GM21526 (cell line): Measurements from ENCODE around the gene RLBP1.

Experiments used
- ATAC-seq: cut with Tn5 transposase; IDR thresholded peaks from one replicate; pipeline ENCODE4 v1.9.1; 2021; ENCODE audit warnings: moderate library complexity; ENCODE audit not compliant: unreplicated experiment, low FRiP score

Gene RLBP1

DNA sequence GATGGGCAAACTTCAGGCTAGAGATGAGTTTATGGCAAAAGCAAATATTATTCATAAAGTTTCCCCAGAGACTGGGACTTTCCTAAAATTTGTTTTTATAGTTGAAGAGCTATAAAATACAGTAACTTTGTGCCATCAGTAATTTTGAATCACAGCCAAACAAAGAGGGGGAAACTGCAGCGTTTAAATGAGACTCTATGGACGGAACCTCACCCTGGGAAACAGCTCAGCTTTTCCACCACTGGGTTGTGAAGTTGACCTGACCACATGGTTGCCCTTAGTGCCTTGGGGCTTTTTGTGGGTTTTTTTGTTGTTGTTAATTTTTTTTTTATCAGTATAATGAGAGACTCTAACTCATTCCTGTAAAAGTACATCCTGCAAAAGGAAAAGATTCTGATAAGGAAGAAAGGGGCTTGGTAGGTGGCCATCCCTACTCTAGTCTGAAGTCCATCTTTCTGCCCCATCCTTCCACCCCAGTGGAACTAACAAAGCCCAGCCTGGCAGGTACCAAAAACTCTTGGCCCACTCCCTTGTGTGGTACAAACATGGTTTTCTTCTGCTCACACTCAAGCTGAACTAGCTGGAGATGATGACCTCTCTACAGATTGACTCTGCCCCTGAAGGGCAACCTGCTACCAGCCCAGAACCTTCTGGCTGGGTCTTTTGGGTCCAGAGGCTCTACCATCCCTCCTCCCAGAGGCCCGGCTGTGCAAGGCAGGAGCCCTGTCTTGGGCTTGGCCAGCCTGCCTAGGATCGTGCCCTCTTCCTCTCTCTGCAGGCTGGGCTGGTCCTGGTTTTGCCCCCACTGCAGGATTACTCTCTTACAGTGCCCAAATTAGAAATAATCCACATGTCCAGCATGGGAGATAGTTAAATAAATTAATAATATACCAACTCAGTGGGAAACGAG is 41.2 kb downstream of the RLBP1 start:
- ATAC-seq = no peak

DNA sequence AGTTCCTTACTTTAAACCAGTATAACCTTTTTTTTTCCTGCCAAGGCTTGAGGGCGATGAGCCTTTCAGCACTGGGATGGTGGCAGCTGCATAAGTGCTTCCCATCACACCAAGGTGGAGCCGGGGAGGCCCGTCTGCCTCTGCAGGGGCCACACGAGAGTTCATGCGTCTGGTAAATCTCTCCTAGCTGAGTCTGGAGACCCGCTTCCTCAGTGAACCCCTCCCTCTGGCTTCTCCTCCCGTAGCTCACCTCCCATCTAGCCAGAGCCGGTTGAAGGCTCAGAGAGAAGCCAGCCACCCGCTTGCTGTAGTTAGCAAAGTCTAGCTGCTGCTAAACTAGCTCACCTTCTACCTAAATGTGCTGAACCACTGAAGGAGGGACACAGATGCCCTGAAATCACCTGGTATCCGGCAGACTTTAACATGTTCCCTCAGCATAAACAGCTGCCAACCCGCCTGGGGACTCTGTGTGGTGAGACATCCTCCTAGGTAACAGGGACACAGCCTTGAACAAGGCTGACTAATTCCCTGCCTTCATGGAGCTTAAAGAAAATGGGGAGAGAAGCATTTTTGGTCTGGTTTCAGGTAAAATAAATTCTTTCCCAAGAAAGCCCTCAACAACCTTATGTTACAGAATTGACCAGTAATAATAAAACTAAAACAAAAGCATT is 42.9 kb downstream of the RLBP1 start:
- no peak for ATAC-seq

DNA sequence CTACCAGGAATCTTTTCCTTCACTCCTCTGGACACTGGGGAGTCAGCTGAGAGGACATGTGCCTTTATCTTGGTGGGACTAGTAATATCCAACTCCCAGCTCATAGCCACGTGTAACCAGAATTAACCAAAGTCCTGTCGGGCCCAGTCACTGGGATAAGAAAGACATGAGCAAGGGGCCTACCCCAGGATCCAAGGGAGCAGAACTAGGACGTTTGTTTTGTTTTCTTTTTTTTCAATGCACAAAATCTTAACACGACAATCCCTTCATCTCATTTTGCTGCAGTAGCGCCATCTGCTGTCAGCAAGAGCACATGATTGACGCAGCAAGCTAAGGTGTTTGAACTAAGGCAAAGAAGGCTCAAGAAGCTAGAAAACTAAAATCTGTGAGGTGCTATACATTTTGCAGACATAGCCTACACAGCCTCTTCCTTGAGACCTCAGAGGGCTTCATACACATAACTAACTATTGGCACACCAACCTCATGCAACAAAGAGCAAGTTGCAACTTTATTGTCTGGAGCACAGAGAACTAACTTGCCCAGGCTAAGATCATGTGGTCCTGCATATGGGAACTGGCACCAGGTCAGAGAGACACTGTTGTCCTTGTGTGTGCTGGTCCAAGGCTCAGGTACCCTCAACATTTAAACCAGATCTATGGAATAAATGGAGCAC is 43.6 kb downstream of the RLBP1 start:
- ATAC-seq = no peak

DNA sequence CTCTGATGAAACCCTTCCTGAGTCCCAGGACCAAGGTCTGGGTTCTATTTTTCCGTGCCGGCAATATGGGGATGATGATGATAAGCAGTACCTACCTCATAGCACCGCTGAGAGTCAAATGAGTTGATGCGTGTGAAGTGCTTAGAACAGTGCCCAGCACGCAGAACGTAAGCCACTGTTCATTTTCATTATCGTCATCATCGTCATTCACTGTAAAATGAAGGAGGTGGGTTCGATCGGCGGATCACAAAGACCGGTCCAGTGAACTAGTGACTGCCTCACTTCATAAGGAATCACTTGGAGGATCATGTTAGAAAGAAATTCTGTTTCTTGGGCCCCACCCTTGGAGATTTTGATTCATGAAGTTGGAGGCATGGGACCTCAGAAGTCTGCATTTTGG is 44.3 kb downstream of the RLBP1 start:
- ATAC-seq = no peak

DNA sequence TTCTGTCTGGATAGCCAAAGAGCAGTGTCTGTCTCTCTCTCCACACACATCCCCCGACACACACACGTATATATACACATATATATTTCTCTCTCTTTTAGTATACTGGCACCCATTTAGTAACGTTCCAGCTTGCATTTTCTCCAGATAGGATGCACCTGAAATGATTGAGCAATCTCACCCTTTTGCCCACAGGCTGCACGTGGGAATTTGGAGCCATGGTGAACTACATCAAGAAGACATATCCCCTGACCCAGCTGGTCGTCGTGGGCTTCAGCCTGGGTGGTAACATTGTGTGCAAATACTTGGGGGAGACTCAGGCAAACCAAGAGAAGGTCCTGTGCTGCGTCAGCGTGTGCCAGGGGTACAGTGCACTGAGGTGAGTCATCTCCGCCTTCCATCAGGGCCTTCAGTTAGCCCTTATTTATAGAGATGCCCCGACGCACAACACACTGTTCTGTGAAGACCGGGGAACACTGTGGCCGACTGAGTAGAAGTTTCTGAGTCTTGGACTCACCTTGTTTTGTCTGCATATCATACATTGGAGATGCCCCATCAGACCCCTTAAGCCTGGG is 45.7 kb downstream of the RLBP1 start:
- ATAC-seq = no peak

DNA sequence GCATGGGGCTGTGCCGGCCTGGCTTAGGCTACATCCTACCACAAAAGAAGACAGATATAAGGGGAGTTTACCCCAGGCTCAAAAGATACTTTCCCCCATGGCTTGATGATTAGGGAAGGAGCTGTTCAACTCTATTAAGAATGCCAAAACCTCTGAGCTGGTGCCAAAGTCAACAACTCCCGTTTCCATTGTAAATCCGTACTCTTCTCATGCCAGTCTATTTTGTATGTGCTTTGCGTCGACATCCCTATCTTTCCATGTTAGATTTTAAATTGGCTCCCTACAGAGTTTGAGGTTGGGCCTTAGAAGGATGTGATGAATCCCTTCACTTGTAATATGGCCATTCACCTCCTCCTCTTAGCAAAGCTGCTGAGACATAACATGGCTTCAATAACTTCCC is 46.9 kb downstream of the RLBP1 start:
- no peak for ATAC-seq

DNA sequence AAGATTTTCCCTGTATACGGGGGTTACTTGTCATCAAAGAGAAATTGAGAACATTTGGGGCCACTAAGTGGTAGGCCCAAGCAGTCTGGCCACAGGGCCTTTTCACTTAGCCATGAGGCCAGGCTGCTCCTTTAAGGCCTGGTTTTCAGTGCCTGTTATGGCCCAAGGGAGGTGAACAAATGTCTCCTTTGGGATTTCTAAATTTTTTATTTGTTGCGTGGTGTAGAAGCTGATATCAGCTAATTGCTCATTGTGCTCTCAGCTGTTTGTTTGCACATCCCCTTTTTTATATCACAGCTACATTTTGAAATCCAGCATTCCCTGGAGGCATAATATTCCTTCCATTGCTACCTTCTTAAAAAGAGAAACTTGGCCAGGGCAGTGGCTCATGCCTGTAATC is 48.5 kb downstream of the RLBP1 start:
- ATAC-seq = no peak

DNA sequence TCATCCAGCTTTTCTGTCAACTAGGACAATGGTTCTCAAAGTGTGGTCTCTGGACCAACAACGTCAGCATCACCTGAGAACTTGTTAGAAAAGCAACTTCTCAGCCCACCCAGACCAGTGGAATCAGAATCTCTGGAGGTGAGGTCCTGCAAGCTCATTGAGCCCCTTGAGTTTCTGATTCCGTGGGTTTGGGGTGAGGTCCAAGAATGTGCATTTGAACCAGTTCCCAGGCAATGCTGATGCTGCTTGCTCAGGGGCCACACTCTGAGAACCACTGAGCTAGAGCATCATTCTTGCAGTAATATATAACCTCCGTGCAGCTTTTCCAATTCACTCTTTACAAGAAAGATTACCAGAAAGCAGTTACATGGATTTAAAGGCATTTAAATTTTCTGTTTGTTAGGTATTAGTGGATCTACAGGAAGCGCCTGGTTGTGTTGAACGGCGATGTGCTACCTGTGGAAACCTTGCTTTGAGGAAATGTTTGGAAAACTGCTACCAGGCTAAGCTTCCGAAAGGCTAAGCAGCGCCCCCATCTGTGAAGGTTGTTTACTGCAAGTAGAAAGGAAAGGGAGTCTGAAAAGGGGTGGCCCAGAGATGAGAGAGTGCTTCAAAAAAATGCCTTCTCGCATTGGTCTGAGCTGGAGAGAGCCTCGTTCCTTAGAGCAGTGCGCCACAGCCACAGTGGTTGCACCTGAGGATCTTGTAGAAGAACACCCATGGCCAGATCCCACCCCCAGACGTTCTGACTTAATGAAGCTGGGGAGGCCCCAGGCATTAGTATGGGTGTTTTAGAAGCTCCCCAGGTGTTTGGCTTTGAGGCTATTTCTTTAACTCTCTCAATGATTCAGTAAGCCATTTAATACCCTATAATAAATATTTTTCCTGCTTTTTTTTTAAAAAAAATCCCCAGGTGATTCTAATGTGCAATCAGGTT is 50.0 kb downstream of the RLBP1 start:
- ATAC-seq = no peak

DNA sequence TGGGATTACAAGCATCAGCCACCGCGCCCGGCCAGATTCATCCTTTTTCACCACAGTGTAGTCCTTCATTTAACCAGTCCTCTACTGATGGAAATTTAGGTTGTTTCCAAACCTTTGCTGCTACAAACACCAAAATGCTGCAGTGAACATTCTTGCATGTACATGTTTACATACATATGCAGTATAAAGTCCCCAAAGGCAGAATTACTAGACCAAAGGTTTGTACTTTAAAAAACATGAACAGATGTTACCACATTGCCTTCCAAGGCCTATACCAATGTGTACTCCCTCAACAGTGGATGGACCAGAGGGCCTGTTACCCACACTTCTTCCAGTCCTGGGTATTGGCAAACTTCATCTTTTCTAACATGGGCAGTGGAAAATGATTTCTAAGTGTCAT is 51.0 kb downstream of the RLBP1 start:
- no peak for ATAC-seq

DNA sequence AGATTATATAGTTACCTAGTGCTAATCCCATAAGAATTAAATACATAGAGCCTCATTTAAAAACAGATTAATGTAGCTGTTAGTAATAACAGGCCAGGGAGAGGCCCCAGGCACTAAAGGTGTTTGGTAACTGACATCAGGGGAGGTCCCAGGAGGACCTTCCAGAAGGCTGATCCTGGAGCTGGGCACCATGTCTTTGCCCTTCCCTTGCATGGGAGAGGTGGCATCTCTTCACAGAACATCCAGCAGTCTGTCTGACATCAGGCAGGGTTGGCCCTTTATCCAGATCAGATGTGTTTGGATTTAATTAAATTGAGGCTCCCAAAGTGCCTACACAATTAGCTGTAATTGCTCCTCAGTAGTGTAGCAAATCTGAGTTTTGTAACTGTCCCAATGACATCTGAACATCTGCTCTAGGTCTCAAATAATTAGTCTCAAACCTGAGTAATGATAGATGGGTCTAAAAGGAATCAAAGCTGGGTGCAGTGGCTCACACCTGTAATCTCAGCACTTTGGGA is 53.0 kb downstream of the RLBP1 start:
- ATAC-seq = no peak

DNA sequence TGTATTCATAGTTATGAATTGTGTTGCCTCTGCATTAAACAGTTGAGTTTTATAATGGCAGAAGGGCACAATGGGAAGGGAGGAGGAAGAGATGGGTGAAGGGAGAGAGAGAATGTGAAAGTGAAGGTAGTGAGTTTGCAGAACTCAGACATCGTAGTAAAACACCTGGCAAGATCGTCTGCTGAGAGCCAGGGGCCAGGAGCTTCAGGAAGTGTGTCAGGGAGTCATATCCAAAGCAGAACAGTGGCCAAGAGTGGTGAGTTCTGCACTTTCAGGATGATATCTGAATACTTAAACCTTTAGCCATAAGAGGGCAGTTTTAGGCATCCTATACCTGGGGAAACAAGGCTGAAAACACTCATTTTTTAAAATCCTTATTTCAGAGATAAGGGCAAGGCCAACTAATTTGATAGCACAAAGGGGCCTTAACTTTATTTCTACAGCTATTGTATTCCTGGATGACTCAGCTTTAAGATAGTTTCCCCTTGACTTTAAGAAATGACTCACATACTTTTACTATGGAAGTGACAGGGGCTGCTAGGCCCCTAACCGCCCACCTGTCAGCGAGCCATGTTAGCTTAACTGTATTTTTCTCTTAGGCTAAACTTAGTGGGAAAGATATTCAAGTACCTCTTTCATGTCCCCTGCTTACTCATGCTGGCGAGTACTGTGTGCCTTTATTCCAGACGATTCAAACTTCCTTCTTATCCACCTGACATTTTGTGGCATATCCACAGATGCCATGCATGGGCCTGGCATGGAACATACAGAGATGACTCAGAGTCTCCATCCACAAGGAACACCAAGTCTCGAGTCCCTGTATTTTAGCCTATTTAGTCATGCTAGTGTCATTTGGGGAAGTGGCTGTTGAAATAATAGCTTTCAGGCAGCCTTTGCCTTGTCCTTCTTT is 53.9 kb downstream of the RLBP1 start:
- ATAC-seq = peak; percentile 66

DNA sequence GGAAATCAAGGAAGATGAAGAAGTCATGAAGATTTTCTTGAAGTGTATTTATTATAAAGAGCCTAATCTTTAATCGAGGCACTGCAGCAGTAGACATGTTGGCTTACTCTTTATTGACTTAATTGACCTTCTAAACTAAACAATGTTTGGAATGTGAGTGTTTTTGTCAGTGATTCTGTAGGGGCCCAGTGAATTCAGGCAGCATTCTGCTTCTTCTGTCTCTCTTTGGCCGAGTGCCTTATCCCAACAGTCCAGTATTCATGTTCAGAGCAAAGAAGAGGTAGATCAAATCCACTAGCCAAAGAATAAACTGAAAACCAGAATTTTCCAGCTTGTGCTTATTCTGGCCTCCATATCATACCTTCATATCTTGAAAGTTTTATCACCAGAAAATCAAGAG is 55.7 kb downstream of the RLBP1 start:
- ATAC-seq = no peak

DNA sequence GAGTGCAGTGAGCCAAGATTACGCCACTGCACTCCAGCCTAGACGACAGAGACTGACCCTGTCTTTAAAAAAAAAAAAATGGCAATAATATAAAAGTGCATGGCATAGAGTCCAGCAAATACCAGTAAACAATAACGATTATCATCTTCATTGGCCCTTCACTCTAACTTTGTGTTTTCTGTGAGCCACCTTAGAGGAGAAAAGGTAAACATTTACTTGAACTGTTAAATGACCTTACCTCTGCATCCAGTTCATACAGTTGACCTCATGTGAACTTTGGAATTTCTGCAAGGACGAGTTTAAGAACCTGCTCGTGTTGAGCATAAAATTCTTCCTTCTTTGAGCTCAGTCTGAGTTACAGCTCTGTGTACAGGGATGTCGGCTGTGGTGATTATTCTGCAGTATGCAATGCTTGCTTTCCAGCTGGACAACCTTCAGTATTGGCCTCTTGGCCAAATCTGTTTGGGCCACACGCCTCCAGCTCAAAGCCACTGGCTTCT is 56.6 kb downstream of the RLBP1 start:
- ATAC-seq = no peak

DNA sequence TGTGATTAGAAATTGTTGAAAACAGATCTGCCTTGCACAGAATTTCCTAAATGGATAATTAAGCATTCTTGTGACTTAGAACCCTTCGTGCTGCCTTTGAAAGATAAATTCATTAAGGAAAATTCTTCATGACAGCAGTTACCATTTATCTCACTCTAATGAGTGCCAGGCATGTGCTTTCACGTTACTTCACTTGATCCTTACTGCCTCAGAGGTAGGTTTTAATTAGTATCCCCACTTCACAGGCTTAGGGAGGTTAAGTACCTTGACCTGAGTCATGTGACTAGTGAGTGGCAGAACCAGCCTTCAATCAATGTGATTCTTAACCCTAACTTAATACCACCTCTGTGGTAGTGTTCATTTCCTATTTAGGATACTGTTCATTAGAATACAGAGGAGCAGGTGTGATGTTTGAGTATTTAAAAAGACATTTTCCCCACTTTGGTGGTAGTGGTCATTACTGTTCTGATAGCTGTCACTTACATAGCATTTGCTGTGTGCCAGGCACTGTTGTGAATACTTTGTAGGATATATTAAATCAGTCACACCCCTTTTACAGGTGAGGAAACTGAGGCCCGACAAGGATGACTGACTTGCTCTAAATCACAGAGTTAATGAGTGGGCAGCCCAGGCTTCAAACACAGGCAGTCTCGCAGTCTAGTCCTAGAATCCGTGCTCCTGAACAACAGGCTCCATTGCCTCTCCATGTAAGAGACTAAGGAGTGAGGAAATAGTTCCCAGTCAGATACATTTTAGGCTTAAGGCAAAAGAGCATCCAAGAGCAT is 57.9 kb downstream of the RLBP1 start:
- ATAC-seq = no peak

DNA sequence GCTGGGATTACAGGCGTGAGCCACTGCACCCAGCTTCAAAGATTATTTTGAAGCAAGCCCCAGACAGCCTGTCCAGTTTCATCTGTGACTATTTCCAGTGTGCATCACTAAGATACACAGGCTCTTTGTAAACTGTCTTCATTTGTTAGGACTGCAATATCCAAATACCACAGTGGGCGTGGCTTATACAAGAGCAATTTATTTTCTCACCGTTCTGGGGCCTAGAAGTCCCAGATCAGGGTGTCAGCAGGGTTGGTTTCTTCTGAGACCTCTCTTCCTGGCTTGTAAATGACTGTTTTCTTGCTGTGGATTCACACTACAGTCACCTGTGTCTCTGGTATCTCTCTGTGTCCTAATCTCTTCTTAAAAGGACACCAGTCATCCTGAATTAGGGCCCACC is 59.7 kb downstream of the RLBP1 start:
- no peak for ATAC-seq
